ENCODE data around the gene CFAP410.

GRCh38 chr21:44344541-44345183, 5.5 kb upstream of the CFAP410 start:
- TF ChIP-seq CTCF (IDR thresholded peaks at IDR 0.05) (no peak), FOSL2 (IDR thresholded peaks at IDR 0.05; ENCODE audit: borderline replicate concordance, low read depth) (no peak), POLR2AphosphoS5 (IDR thresholded peaks at IDR 0.05; ENCODE audit: low read depth, low read length) (no peak), RFX5 (IDR thresholded peaks at IDR 0.05; ENCODE audit: low read length) (no peak), RCOR1 (IDR thresholded peaks at IDR 0.05; ENCODE audit: low read length) (no peak), TEAD4 (IDR thresholded peaks at IDR 0.05; ENCODE audit: borderline replicate concordance, insufficient read depth) (no peak), YY1 (IDR thresholded peaks at IDR 0.05; ENCODE audit: low read depth) (no peak), MAX (IDR thresholded peaks at IDR 0.05; ENCODE audit: low read depth) (no peak), TAF1 (IDR thresholded peaks at IDR 0.05; ENCODE audit: borderline replicate concordance, low read depth, low read length) (no peak), EP300 (IDR thresholded peaks at IDR 0.05; ENCODE audit: borderline replicate concordance in 1 of 2, low read depth in 1 of 2, low read length in 1 of 2) (no peak), JUND (IDR thresholded peaks at IDR 0.05) (no peak), MXI1 (IDR thresholded peaks at IDR 0.05; ENCODE audit: low read depth, low read length) (no peak)
